ENCODE data around the gene RD3L. TPM values are rescaled to one million over a fixed set of nuclear protein-coding genes. Genes with fewer than 3 reads are reported as not detected.

Gene RD3L
- total and polyA plus RNA-seq, 9 of the 15 experiments (the other 6 are each of a cell fraction or from before 2014, with no cell fraction given): 0.14 TPM; not detected in 8

GRCh38 chr14:103897075-103897947 lies 45.0 kb downstream of the RD3L start (continued):
- TF ChIP-seq ZNF407 (IDR thresholded peaks at IDR 0.05; ENCODE audit: low read depth): no peak
- TF ChIP-seq CBFB (CRISPR knock-in tag; IDR thresholded peaks at IDR 0.05): no peak
- TF ChIP-seq KHSRP (IDR thresholded peaks at IDR 0.05): no peak
